ENCODE data around the gene STK17A.

Gene STK17A

GRCh38 chr7:43637114-43637806 is 54.4 kb downstream of the STK17A start:
- DNase-seq = no peak

GRCh38 chr7:43639858-43640491 is 57.1 kb downstream of the STK17A start:
- peak; percentile 52 for DNase-seq

- DNase-seq = no peak
Observed at GRCh38 chr7:43640679-43641078, 57.8 kb downstream of the STK17A start.

- DNase-seq = no peak
Observed at GRCh38 chr7:43642897-43643630, 60.2 kb downstream of the STK17A start.

- no peak for DNase-seq
Observed at GRCh38 chr7:43643846-43644245, 60.9 kb downstream of the STK17A start.

GRCh38 chr7:43645699-43646226 is 62.9 kb downstream of the STK17A start:
- no peak for DNase-seq

GRCh38 chr7:43646603-43647338 is 63.9 kb downstream of the STK17A start:
- DNase-seq = no peak

- DNase-seq = no peak
Observed at GRCh38 chr7:43647339-43647672, 64.4 kb downstream of the STK17A start.

- DNase-seq = peak; percentile 81
Observed at GRCh38 chr7:43647673-43648472, 65.0 kb downstream of the STK17A start.

- DNase-seq = no peak
Observed at GRCh38 chr7:43648473-43649406, 65.8 kb downstream of the STK17A start.

GRCh38 chr7:43649755-43650274 is 66.9 kb downstream of the STK17A start:
- DNase-seq = no peak

GRCh38 chr7:43650457-43651052 is 67.6 kb downstream of the STK17A start:
- DNase-seq = no peak

GRCh38 chr7:43652364-43652763 is 69.5 kb downstream of the STK17A start:
- DNase-seq = no peak

GRCh38 chr7:43653466-43653865 is 70.6 kb downstream of the STK17A start:
- DNase-seq = no peak

- no peak for DNase-seq
Observed at GRCh38 chr7:43653891-43654504, 71.1 kb downstream of the STK17A start.

GRCh38 chr7:43655584-43655983 is 72.7 kb downstream of the STK17A start:
- no peak for DNase-seq

GRCh38 chr7:43656997-43657396 is 74.1 kb downstream of the STK17A start:
- no peak for DNase-seq

- DNase-seq = no peak
Observed at GRCh38 chr7:43658718-43659548, 76.0 kb downstream of the STK17A start.

GRCh38 chr7:43659549-43659896 is 76.6 kb downstream of the STK17A start:
- DNase-seq = no peak

Measured in NCI-H1436 treated with DMSO at 0.1 percent for 48 hours (cell line).